DOHH2 (cell line): ENCODE measurements around the gene DCTN2.

Source experiments
- CTCF ChIP-seq: fragments of 200-600 bp; sonication (generic); IDR thresholded peaks from one replicate; pipeline ENCODE4 v1.5.1; 2014; ENCODE audit warnings: antibody characterized with exemption, mild to moderate bottlenecking, low read depth, low read length; ENCODE audit not compliant: poor library complexity, severe bottlenecking
- EZH2phosphoT487 ChIP-seq: fragments of 200-600 bp; sonication (generic); IDR thresholded peaks from 2 replicates; pipeline ENCODE4 v1.6.1; 2017; ENCODE audit warnings: borderline replicate concordance, mild to moderate bottlenecking, antibody characterized with exemption, low read length, moderate library complexity, mixed read lengths

- TF ChIP-seq CTCF (no peak), EZH2phosphoT487 (no peak)
Measured at GRCh38 chr12:57513266-57513665, 33.7 kb downstream of the DCTN2 start.
